ENCODE data around the gene MED26.
A peak's percentile ranks its signal among the peaks of the same experiment; 100 is the strongest.

The MED26 gene

GRCh38 chr19:16628984-16629691 lies 1.1 kb upstream of the MED26 start:
- Histone ChIP-seq H3K4me3 (ENCODE audit: low read length) (peak overlapping the region; percentile 96), H3F3A (ENCODE audit: insufficient read depth, low read length) (peaks cover 33% of the 10 kb centered on the region), H3K27me3 (replicated peaks; ENCODE audit: insufficient read depth, low read length) (no peaks in the 10 kb centered on the region), H3K27ac (ENCODE audit: low read length) (peak overlapping the region; percentile 95), H4K20me1 (ENCODE audit: insufficient read depth, low read length) (peaks cover 20% of the 10 kb centered on the region), H3K9me3 (replicated peaks; ENCODE audit: insufficient read depth, low read length) (no peaks in the 10 kb centered on the region), H3K4me2 (ENCODE audit: low read depth, low read length) (peak overlapping the region; percentile 84), H2AFZ (ENCODE audit: low read length) (peak overlapping the region; percentile 88; the same call in 1 of the 2 replicates), H3K36me3 (replicated peaks; ENCODE audit: insufficient read depth, low read length) (no peaks in the 10 kb centered on the region; the same call in 1 of the 2 replicates), H3K79me2 (ENCODE audit: low read length) (peaks cover 60% of the 10 kb centered on the region), H3K4me1 (ENCODE audit: low read length) (peaks cover 34% of the 10 kb centered on the region), H3K9me2 (replicated peaks; ENCODE audit: insufficient read depth, low read length) (no peaks in the 10 kb centered on the region), H3K9ac (ENCODE audit: low read length) (peak overlapping the region; percentile 100)
- DNase-seq = peak; percentile 76
- no peak for TF ChIP-seq EZH2 (optimal IDR thresholded peaks at IDR 0.05; ENCODE audit: low read depth, low read length)
- no peak for TF ChIP-seq CTCF (IDR thresholded peaks at IDR 0.05; ENCODE audit: low read length)

GRCh38 chr19:16627928-16628182 lies 149 bp downstream of the MED26 start:
- Histone ChIP-seq H3K27me3 (replicated peaks; ENCODE audit: insufficient read depth, low read length) (no peaks in the 10 kb centered on the region), H2AFZ (ENCODE audit: low read length) (no peak overlapping the region), H3K4me2 (ENCODE audit: low read depth, low read length) (peak overlapping the region; percentile 91), H3K9me3 (replicated peaks; ENCODE audit: insufficient read depth, low read length) (no peaks in the 10 kb centered on the region), H3K79me2 (ENCODE audit: low read length) (peaks cover 66% of the 10 kb centered on the region), H3K9ac (ENCODE audit: low read length) (peak overlapping the region; percentile 90), H3K4me3 (ENCODE audit: low read length) (peak overlapping the region; percentile 97), H3F3A (ENCODE audit: insufficient read depth, low read length) (peaks cover 33% of the 10 kb centered on the region), H3K36me3 (replicated peaks; ENCODE audit: insufficient read depth, low read length) (no peaks in the 10 kb centered on the region; the same call in 1 of the 2 replicates), H4K20me1 (ENCODE audit: insufficient read depth, low read length) (peaks cover 29% of the 10 kb centered on the region), H3K9me2 (replicated peaks; ENCODE audit: insufficient read depth, low read length) (no peaks in the 10 kb centered on the region), H3K4me1 (ENCODE audit: low read length) (peaks cover 44% of the 10 kb centered on the region), H3K27ac (ENCODE audit: low read length) (peak overlapping the region; percentile 43; the same call in 1 of the 2 replicates)
- TF ChIP-seq CTCF (IDR thresholded peaks at IDR 0.05; ENCODE audit: low read length) (no peak), EZH2phosphoT487 (IDR thresholded peaks at IDR 0.05; ENCODE audit: low read length) (no peak)
- DNase-seq = no peak

GRCh38 chr19:16627193-16627927 lies 644 bp downstream of the MED26 start:
- no peaks in the 10 kb centered on the region; the same call in 1 of the 2 replicates for H3K36me3 ChIP-seq (replicated peaks; ENCODE audit: insufficient read depth, low read length)
- peaks cover 34% of the 10 kb centered on the region for H4K20me1 ChIP-seq (ENCODE audit: insufficient read depth, low read length)
- H3K4me2 ChIP-seq (ENCODE audit: low read depth, low read length) = peak overlapping the region; percentile 91
- peaks cover 67% of the 10 kb centered on the region for H3K79me2 ChIP-seq (ENCODE audit: low read length)
- peaks cover 44% of the 10 kb centered on the region for H3K4me1 ChIP-seq (ENCODE audit: low read length)
- no peaks in the 10 kb centered on the region for H3K9me3 ChIP-seq (replicated peaks; ENCODE audit: insufficient read depth, low read length)
- peak overlapping the region; percentile 43; the same call in 1 of the 2 replicates for H3K27ac ChIP-seq (ENCODE audit: low read length)
- H3F3A ChIP-seq (ENCODE audit: insufficient read depth, low read length) = peaks cover 33% of the 10 kb centered on the region
- no peaks in the 10 kb centered on the region for H3K9me2 ChIP-seq (replicated peaks; ENCODE audit: insufficient read depth, low read length)
- no peak for DNase-seq
- no peak overlapping the region for H2AFZ ChIP-seq (ENCODE audit: low read length)
- H3K4me3 ChIP-seq (ENCODE audit: low read length) = peak overlapping the region; percentile 97
- peak overlapping the region; percentile 90 for H3K9ac ChIP-seq (ENCODE audit: low read length)
- H3K27me3 ChIP-seq (replicated peaks; ENCODE audit: insufficient read depth, low read length) = no peaks in the 10 kb centered on the region
- TF ChIP-seq EZH2 (optimal IDR thresholded peaks at IDR 0.05; ENCODE audit: low read depth, low read length) = no peak
